Measurements from ENCODE around the gene KCNH6.

DNA sequence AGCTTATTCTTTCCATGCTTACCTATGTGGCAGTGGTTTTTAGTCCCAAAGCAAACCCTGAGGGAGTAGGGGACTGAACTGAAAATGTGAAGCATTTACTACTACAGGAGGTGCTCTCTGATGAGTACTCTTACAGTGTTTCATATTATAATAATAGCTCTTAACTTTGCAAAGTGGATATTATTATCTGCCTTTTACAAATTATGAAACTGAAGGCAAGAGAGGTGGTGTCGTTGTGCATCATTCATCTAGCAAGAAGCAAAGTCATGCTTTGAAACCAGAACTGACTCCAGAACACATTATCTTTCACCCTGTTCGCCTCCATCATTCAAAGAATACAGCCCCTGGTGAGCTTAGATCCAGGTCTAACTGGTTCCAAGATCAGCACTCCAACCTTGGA lies 8.2 kb upstream of the KCNH6 start:
- TF ChIP-seq OSR1 (CRISPR knock-in tag; IDR thresholded peaks at IDR 0.05) (no peak), ZFP3 (CRISPR knock-in tag; IDR thresholded peaks at IDR 0.05) (no peak), SNAI2 (CRISPR knock-in tag; IDR thresholded peaks at IDR 0.05) (no peak), ZNF70 (CRISPR knock-in tag; IDR thresholded peaks at IDR 0.05) (no peak), ARNTL (CRISPR knock-in tag; IDR thresholded peaks at IDR 0.05; ENCODE audit: borderline replicate concordance, low read depth) (no peak)
- TF ChIP-seq, protein P1, sequence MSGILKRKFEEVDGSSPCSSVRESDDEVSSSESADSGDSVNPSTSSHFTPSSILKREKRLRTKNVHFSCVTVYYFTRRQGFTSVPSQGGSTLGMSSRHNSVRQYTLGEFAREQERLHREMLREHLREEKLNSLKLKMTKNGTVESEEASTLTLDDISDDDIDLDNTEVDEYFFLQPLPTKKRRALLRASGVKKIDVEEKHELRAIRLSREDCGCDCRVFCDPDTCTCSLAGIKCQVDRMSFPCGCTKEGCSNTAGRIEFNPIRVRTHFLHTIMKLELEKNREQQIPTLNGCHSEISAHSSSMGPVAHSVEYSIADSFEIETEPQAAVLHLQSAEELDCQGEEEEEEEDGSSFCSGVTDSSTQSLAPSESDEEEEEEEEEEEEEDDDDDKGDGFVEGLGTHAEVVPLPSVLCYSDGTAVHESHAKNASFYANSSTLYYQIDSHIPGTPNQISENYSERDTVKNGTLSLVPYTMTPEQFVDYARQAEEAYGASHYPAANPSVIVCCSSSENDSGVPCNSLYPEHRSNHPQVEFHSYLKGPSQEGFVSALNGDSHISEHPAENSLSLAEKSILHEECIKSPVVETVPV (CRISPR knock-in tag; IDR thresholded peaks at IDR 0.05), result no peak
- TF ChIP-seq, protein P2, sequence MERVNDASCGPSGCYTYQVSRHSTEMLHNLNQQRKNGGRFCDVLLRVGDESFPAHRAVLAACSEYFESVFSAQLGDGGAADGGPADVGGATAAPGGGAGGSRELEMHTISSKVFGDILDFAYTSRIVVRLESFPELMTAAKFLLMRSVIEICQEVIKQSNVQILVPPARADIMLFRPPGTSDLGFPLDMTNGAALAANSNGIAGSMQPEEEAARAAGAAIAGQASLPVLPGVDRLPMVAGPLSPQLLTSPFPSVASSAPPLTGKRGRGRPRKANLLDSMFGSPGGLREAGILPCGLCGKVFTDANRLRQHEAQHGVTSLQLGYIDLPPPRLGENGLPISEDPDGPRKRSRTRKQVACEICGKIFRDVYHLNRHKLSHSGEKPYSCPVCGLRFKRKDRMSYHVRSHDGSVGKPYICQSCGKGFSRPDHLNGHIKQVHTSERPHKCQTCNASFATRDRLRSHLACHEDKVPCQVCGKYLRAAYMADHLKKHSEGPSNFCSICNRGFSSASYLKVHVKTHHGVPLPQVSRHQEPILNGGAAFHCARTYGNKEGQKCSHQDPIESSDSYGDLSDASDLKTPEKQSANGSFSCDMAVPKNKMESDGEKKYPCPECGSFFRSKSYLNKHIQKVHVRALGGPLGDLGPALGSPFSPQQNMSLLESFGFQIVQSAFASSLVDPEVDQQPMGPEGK (CRISPR knock-in tag; IDR thresholded peaks at IDR 0.05; ENCODE audit: borderline replicate concordance), result no peak

Measured in SK-N-SH treated with all-trans-retinoic acid at 6 μM for 48 hours (cell line).